Colonic mucosa (tissue), 4 donors: ENCODE results near the gene KRT38. TPM values are rescaled to one million over a fixed set of nuclear protein-coding genes. Genes with fewer than 3 reads are reported as not detected.

Source experiments
- DNase-seq: peaks from one replicate; pipeline ENCODE4 v3.0.0-alpha.2; 2020
- H3K27ac ChIP-seq: fragments of 200-600 bp; one replicate; pipeline ENCODE4 v1.8.0; 2021
- H3K27me3 ChIP-seq: fragments of 200-600 bp; one replicate; pipeline ENCODE4 v1.8.0; 2021
- H3K36me3 ChIP-seq: fragments of 200-600 bp; one replicate; pipeline ENCODE4 v1.8.0; 2021
- H3K4me1 ChIP-seq: fragments of 200-600 bp; one replicate; pipeline ENCODE4 v1.8.0; 2021; ENCODE audit warnings: mild to moderate bottlenecking
- H3K4me3 ChIP-seq: fragments of 200-600 bp; one replicate; pipeline ENCODE4 v1.8.0; 2021
- H3K9ac ChIP-seq, 2 donors: one replicate each; pipeline ENCODE4 v1.7.0; 2013; ENCODE audit warnings: control low read depth in 2 of 2, low read depth in 2 of 2, low read length in 2 of 2
- H3K9me3 ChIP-seq: fragments of 200-600 bp; one replicate; pipeline ENCODE4 v1.8.0; 2021
- CTCF ChIP-seq: fragments of 200-600 bp; IDR thresholded peaks from one replicate; pipeline ENCODE4 v1.8.0; 2022; ENCODE audit warnings: antibody characterized with exemption, mild to moderate bottlenecking
- intact Hi-C: fragments of 100-400 bp; cut with DNase I; formaldehyde crosslinking; loops from one replicate; pipeline ENCODE4 v1.14.1; 2022
- total RNA-seq, 2 donors: library from RNA; stranded (reverse); fragmentation: NEBNext Ultra II Directional in 1 of 2; extraction: Animal tissue kit (Norgen Biotek cat#: 25700) in 1 of 2; gene quantifications; one replicate each; pipeline ENCODE4 v1.2.1, GENCODE V29; 2021
- donor health status: healthy.
- donor health status: DM: no; HTN: no; CAD: no.
- donor health status: DM: no; HTN: no; CAD: no.

Gene KRT38
- total RNA-seq, 2 donors from 2014 or later, result not detected

- DNase-seq, result no peak
- H3K4me3 ChIP-seq, result no peak overlapping the region
- no peaks in the 10 kb centered on the region for H3K4me1 ChIP-seq
- no peak for TF ChIP-seq CTCF
- H3K36me3 ChIP-seq, result no peaks in the 10 kb centered on the region
- no peaks in the 10 kb centered on the region for H3K27me3 ChIP-seq
- intact Hi-C loops, result no loop called here
- no peak overlapping the region for H3K27ac ChIP-seq
- H3K9ac ChIP-seq, result no peak overlapping the region
- H3K9me3 ChIP-seq, result no peaks in the 10 kb centered on the region
Measured at GRCh38 chr17:41478237-41478636, 37.5 kb upstream of the KRT38 start.

- Histone ChIP-seq H3K9me3 (no peaks in the 10 kb centered on the region), H3K4me1 (no peaks in the 10 kb centered on the region), H3K27me3 (no peaks in the 10 kb centered on the region), H3K36me3 (no peaks in the 10 kb centered on the region), H3K4me3 (no peak overlapping the region), H3K27ac (no peak overlapping the region), H3K9ac (no peak overlapping the region)
- no peak for DNase-seq
- no peak for TF ChIP-seq CTCF
- intact Hi-C loops, result no loop called here
Measured at GRCh38 chr17:41476866-41477815, 36.4 kb upstream of the KRT38 start.

- no peak overlapping the region for H3K9ac ChIP-seq
- no peak overlapping the region for H3K27ac ChIP-seq
- no peaks in the 10 kb centered on the region for H3K4me1 ChIP-seq
- no peaks in the 10 kb centered on the region for H3K36me3 ChIP-seq
- no peak for TF ChIP-seq CTCF
- intact Hi-C loops, result no loop called here
- H3K27me3 ChIP-seq, result no peaks in the 10 kb centered on the region
- H3K4me3 ChIP-seq, result no peak overlapping the region
- no peaks in the 10 kb centered on the region for H3K9me3 ChIP-seq
- DNase-seq, result no peak
Measured at GRCh38 chr17:41475421-41475820, 34.6 kb upstream of the KRT38 start.

GRCh38 chr17:41474863-41475262, 34.1 kb upstream of the KRT38 start:
- H3K27ac ChIP-seq, result no peak overlapping the region
- intact Hi-C loops, result no loop called here
- H3K9me3 ChIP-seq, result no peaks in the 10 kb centered on the region
- H3K27me3 ChIP-seq, result no peaks in the 10 kb centered on the region
- H3K4me3 ChIP-seq, result no peak overlapping the region
- no peak for TF ChIP-seq CTCF
- H3K36me3 ChIP-seq, result no peaks in the 10 kb centered on the region
- no peak overlapping the region for H3K9ac ChIP-seq
- no peak for DNase-seq
- no peaks in the 10 kb centered on the region for H3K4me1 ChIP-seq

- Histone ChIP-seq H3K36me3 (no peaks in the 10 kb centered on the region), H3K4me3 (no peak overlapping the region), H3K9me3 (no peaks in the 10 kb centered on the region), H3K4me1 (no peaks in the 10 kb centered on the region), H3K27me3 (no peaks in the 10 kb centered on the region), H3K27ac (no peak overlapping the region), H3K9ac (no peak overlapping the region)
- no peak for TF ChIP-seq CTCF
- DNase-seq, result no peak
- intact Hi-C loops, result no loop called here
Measured at GRCh38 chr17:41468346-41468745, 27.6 kb upstream of the KRT38 start.
